HepG2 (cell line): ENCODE results near the gene DYNC2LI1. TPM values are rescaled to one million over a fixed set of nuclear protein-coding genes. Genes with fewer than 3 reads are reported as not detected.

Experiments used
- ATF7 ChIP-seq, 2 experiments: fragments of 450-650 bp in 1 of 2; sonication (generic) in 1 of 2; formaldehyde crosslinking in 1 of 2; IDR thresholded peaks; 2 replicates each; pipeline versions ENCODE4 v1.4.0 to v1.6.1; 2016 to 2020; ENCODE audit warnings: antibody characterized with exemption in 1 of 2, mild to moderate bottlenecking in 1 of 2, missing genetic modification reagents in 1 of 2
- CBX2 ChIP-seq, 2 experiments: fragments of 200-600 bp in 1 of 2; sonication (generic); formaldehyde crosslinking in 1 of 2; IDR thresholded peaks; 2 replicates each; pipeline versions ENCODE4 v1.7.0 to v1.8.1; 2018 to 2022; ENCODE audit warnings: low read depth in 2 of 2, low read length in 1 of 2, mild to moderate bottlenecking in 1 of 2, missing genetic modification reagents in 1 of 2
- IKZF1 ChIP-seq: fragments of 450-650 bp; IDR thresholded peaks from 2 replicates; pipeline ENCODE4 v1.7.1; 2016
- JUNB ChIP-seq: sonication (generic); formaldehyde crosslinking; IDR thresholded peaks from 2 replicates; pipeline ENCODE4 v1.8.0; 2022; ENCODE audit warnings: missing genetic modification reagents, mild to moderate bottlenecking, borderline replicate concordance
- KDM3A ChIP-seq: IDR thresholded peaks from 2 replicates; pipeline ENCODE4 v1.6.1; 2018; ENCODE audit warnings: low read depth, missing compliant biosample characterization
- KDM4B ChIP-seq: sonication (generic); formaldehyde crosslinking; IDR thresholded peaks from 2 replicates; pipeline ENCODE4 v1.4.0; 2020; ENCODE audit warnings: missing genetic modification reagents
- NPAS2 ChIP-seq: sonication (generic); formaldehyde crosslinking; IDR thresholded peaks from 2 replicates; pipeline ENCODE4 v1.8.0; 2022; ENCODE audit warnings: mild to moderate bottlenecking, missing genetic modification reagents, borderline replicate concordance
- POLR2AphosphoS5 ChIP-seq: IDR thresholded peaks from 2 replicates; pipeline ENCODE4 v1.6.1; 2012; ENCODE audit warnings: low read depth, low read length
- SATB2 ChIP-seq: sonication (generic); formaldehyde crosslinking; IDR thresholded peaks from 2 replicates; pipeline ENCODE4 v1.5.0; 2020; ENCODE audit warnings: missing genetic modification reagents
- SNAPC2 ChIP-seq: sonication (generic); formaldehyde crosslinking; IDR thresholded peaks from 2 replicates; pipeline ENCODE4 v1.8.1; 2022; ENCODE audit warnings: mild to moderate bottlenecking, missing genetic modification reagents
- SRY ChIP-seq: sonication (generic); formaldehyde crosslinking; IDR thresholded peaks from 2 replicates; pipeline ENCODE4 v1.8.0; 2022; ENCODE audit warnings: mild to moderate bottlenecking, missing genetic modification reagents
- SSRP1 ChIP-seq: IDR thresholded peaks from 2 replicates; pipeline ENCODE4 v1.6.1; 2016; ENCODE audit warnings: control low read depth
- ZNF121 ChIP-seq: sonication (generic); formaldehyde crosslinking; IDR thresholded peaks from 2 replicates; pipeline ENCODE4 v1.5.0; 2020; ENCODE audit warnings: mild to moderate bottlenecking, missing genetic modification reagents
- ZNF3 ChIP-seq: IDR thresholded peaks from 2 replicates; pipeline ENCODE4 v1.7.0; 2017; ENCODE audit warnings: inconsistent platforms
- ZNF44 ChIP-seq: sonication (generic); formaldehyde crosslinking; IDR thresholded peaks from 2 replicates; pipeline ENCODE4 v1.5.1; 2020; ENCODE audit warnings: mild to moderate bottlenecking, missing genetic modification reagents
- ZNF562 ChIP-seq: sonication (generic); formaldehyde crosslinking; IDR thresholded peaks from 2 replicates; pipeline ENCODE4 v1.8.0; 2022; ENCODE audit warnings: missing genetic modification reagents, borderline replicate concordance
- ZNF713 ChIP-seq: sonication (generic); formaldehyde crosslinking; IDR thresholded peaks from 2 replicates; pipeline ENCODE4 v1.4.0; 2020; ENCODE audit warnings: mild to moderate bottlenecking, missing genetic modification reagents
- ZNF749 ChIP-seq: sonication (generic); formaldehyde crosslinking; IDR thresholded peaks from 2 replicates; pipeline ENCODE4 v1.8.0; 2022; ENCODE audit warnings: mild to moderate bottlenecking, missing genetic modification reagents, moderate library complexity, borderline replicate concordance
- ZNF766 ChIP-seq: sonication (generic); formaldehyde crosslinking; IDR thresholded peaks from 2 replicates; pipeline ENCODE4 v1.5.0; 2020; ENCODE audit warnings: missing genetic modification reagents, borderline replicate concordance
- polyA plus RNA-seq, 8 experiments: library from polyadenylated mRNA; depleted of rRNA in 3 of 8; stranded (reverse) in 7 of 8; unstranded in 1 of 8; fragments of >200 nt; fragmentation: Illumina TruSeq in 4 of 8; extraction: Trizol in 4 of 8; gene quantifications; 2 replicates each; pipeline versions ENCODE4 v1.2.1 to v1.2.3, GENCODE V29; 2011 to 2016; ENCODE audit warnings: low read depth in 4 of 8, missing spikeins in 1 of 8, mixed read lengths in 1 of 8; ENCODE audit not compliant: insufficient read depth in 1 of 8
- total RNA-seq, 5 experiments: library from RNA; depleted of rRNA; stranded (reverse); fragments of >200 nt; fragmentation: Illumina TruSeq; extraction: Trizol; gene quantifications; 2 replicates each; pipeline ENCODE4 v1.2.3, GENCODE V29; 2016; ENCODE audit warnings: low read depth in 1 of 5
- TF ChIP-seq, protein P1 (sequence below): sonication (generic); formaldehyde crosslinking; conservative IDR thresholded peaks from 2 replicates; pipeline ENCODE4 v1.8.0; 2022; ENCODE audit warnings: mild to moderate bottlenecking, moderate library complexity, missing genetic modification reagents
- TF ChIP-seq, protein P2 (sequence below): sonication (generic); formaldehyde crosslinking; IDR thresholded peaks from 2 replicates; pipeline ENCODE4 v1.4.0; 2020; ENCODE audit warnings: missing genetic modification reagents
- TF ChIP-seq, protein P3 (sequence below): sonication (generic); formaldehyde crosslinking; IDR thresholded peaks from 2 replicates; pipeline ENCODE4 v1.5.0; 2020; ENCODE audit warnings: missing genetic modification reagents
- TF ChIP-seq, protein P4 (sequence below): sonication (generic); formaldehyde crosslinking; IDR thresholded peaks from 2 replicates; pipeline ENCODE4 v1.9.0; 2021; ENCODE audit warnings: missing genetic modification reagents, mild to moderate bottlenecking, borderline replicate concordance

Gene DYNC2LI1
- total and polyA plus RNA-seq, 2 of the 13 experiments (the other 11 are each of a cell fraction or from before 2014, with no cell fraction given) = 16.9 to 23.2 TPM

DNA sequence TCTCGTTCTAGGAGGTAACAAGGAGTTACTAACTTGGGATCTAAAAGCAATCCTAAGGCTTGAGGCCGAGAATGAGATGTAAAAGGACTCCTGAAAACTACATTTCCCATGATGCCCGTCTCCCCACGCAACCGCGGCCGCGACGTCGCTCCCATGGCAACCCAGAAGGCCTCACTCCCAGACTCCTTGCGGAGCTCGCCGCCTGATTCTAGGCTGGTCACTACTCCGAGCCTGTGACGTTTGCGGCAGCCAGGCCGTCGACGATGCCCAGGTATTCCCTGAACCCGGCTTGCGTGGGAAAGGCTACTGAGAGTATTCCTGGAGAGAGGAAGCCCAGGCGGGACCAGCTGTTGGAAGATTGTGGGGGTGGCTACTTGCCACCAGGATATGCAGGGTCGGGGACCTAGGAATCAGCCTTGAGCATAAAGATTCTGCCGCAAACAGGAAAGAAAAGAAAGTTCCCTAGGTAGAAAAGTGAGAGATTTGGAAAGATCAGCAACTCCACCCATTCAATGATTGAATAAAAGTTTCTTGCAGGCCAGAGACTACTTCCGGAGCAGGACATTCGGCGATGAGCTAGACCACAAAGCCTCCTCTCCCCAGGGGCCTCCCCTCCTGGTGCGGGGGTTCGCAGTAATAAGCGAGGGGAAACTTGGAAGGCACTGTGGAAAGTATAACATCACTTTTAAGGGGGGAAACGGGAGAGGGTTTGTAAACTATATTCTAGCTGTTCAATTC is at the start of gene DYNC2LI1 (continued):
- TF ChIP-seq, protein P1, sequence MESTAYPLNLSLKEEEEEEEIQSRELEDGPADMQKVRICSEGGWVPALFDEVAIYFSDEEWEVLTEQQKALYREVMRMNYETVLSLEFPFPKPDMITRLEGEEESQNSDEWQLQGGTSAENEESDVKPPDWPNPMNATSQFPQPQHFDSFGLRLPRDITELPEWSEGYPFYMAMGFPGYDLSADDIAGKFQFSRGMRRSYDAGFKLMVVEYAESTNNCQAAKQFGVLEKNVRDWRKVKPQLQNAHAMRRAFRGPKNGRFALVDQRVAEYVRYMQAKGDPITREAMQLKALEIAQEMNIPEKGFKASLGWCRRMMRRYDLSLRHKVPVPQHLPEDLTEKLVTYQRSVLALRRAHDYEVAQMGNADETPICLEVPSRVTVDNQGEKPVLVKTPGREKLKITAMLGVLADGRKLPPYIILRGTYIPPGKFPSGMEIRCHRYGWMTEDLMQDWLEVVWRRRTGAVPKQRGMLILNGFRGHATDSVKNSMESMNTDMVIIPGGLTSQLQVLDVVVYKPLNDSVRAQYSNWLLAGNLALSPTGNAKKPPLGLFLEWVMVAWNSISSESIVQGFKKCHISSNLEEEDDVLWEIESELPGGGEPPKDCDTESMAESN = 0 out of 2 replicates have a peak, but pooled peaks have one; percentile 78
- TF ChIP-seq ZNF121 (CRISPR knock-in tag) (peak; percentile 89), ZNF44 (CRISPR knock-in tag) (peak; percentile 27; the same call in 1 of the 2 replicates), ZNF562 (CRISPR knock-in tag) (no peak), SNAPC2 (CRISPR knock-in tag) (no peak; the same call in 1 of the 2 replicates), SRY (peak; percentile 65; the same call in 1 of the 2 replicates), NPAS2 (CRISPR knock-in tag) (no peak), ZNF3 (CRISPR knock-in tag) (no peak), IKZF1 (no peak), CBX2 (IDR thresholded peaks at IDR 0.05; ENCODE audit: low read depth, low read length) (no peak), CBX2 (CRISPR knock-in tag; IDR thresholded peaks at IDR 0.05; ENCODE audit: low read depth) (no peak; the same call in 1 of the 2 replicates), SATB2 (CRISPR knock-in tag) (no peak), KDM4B (peak; percentile 30; the same call in 1 of the 2 replicates), SSRP1 (CRISPR knock-in tag) (no peak), ATF7 (IDR thresholded peaks at IDR 0.05) (no peak), ATF7 (CRISPR knock-in tag; IDR thresholded peaks at IDR 0.05) (no peak), JUNB (no peak), ZNF713 (CRISPR knock-in tag) (no peak), KDM3A (CRISPR knock-in tag) (peak; percentile 59; the same call in 1 of the 2 replicates), ZNF749 (0 out of 2 replicates have a peak, but pooled peaks have one; percentile 41), ZNF766 (no peak), POLR2AphosphoS5 (peak; percentile 66)
- TF ChIP-seq, protein P2, sequence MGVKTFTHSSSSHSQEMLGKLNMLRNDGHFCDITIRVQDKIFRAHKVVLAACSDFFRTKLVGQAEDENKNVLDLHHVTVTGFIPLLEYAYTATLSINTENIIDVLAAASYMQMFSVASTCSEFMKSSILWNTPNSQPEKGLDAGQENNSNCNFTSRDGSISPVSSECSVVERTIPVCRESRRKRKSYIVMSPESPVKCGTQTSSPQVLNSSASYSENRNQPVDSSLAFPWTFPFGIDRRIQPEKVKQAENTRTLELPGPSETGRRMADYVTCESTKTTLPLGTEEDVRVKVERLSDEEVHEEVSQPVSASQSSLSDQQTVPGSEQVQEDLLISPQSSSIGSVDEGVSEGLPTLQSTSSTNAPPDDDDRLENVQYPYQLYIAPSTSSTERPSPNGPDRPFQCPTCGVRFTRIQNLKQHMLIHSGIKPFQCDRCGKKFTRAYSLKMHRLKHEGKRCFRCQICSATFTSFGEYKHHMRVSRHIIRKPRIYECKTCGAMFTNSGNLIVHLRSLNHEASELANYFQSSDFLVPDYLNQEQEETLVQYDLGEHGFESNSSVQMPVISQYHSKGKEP (CRISPR knock-in tag) = no peak
- TF ChIP-seq, protein P3, sequence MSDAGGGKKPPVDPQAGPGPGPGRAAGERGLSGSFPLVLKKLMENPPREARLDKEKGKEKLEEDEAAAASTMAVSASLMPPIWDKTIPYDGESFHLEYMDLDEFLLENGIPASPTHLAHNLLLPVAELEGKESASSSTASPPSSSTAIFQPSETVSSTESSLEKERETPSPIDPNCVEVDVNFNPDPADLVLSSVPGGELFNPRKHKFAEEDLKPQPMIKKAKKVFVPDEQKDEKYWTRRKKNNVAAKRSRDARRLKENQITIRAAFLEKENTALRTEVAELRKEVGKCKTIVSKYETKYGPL (CRISPR knock-in tag) = no peak
- TF ChIP-seq, protein P4, sequence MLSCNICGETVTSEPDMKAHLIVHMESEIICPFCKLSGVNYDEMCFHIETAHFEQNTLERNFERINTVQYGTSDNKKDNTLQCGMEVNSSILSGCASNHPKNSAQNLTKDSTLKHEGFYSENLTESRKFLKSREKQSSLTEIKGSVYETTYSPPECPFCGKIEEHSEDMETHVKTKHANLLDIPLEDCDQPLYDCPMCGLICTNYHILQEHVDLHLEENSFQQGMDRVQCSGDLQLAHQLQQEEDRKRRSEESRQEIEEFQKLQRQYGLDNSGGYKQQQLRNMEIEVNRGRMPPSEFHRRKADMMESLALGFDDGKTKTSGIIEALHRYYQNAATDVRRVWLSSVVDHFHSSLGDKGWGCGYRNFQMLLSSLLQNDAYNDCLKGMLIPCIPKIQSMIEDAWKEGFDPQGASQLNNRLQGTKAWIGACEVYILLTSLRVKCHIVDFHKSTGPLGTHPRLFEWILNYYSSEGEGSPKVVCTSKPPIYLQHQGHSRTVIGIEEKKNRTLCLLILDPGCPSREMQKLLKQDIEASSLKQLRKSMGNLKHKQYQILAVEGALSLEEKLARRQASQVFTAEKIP (CRISPR knock-in tag) = no peak
